ENCODE measurements around the gene UBE2E2. TPM values are rescaled to one million over a fixed set of nuclear protein-coding genes. Genes with fewer than 3 reads are reported as not detected.

Gene UBE2E2
- total RNA-seq, 4 donors from 2014 or later, result 3.1 to 58.5 (median 25.0) TPM

- no peak for TF ChIP-seq CTCF (IDR thresholded peaks at IDR 0.05)
- TF ChIP-seq POLR2A (IDR thresholded peaks at IDR 0.05), result no peak
- no peaks in the 10 kb centered on the region for H3K9me3 ChIP-seq
- H3K27me3 ChIP-seq, result no peaks in the 10 kb centered on the region
- H3K4me1 ChIP-seq, result no peaks in the 10 kb centered on the region
- no peak overlapping the region for H3K4me3 ChIP-seq
- intact Hi-C loops (cut with DNase I; ENCODE audit: low total_unique reads), result no loop called here
- H3K36me3 ChIP-seq, result no peaks in the 10 kb centered on the region
- no peak for DNase-seq
- H3K27ac ChIP-seq, result no peak overlapping the region
Observed at GRCh38 chr3:23209747-23210487, 6.8 kb downstream of the UBE2E2 start.

- no peak overlapping the region for H3K4me3 ChIP-seq
- no peaks in the 10 kb centered on the region for H3K4me1 ChIP-seq
- TF ChIP-seq POLR2A (IDR thresholded peaks at IDR 0.05), result no peak
- TF ChIP-seq CTCF (IDR thresholded peaks at IDR 0.05), result no peak
- no peak for DNase-seq
- H3K27ac ChIP-seq, result no peak overlapping the region
- no peaks in the 10 kb centered on the region for H3K27me3 ChIP-seq
- no peaks in the 10 kb centered on the region for H3K9me3 ChIP-seq
- H3K36me3 ChIP-seq, result no peaks in the 10 kb centered on the region
- intact Hi-C loops (cut with DNase I; ENCODE audit: low total_unique reads), result no loop called here
Observed at GRCh38 chr3:23213813-23214212, 10.7 kb downstream of the UBE2E2 start.

GRCh38 chr3:23217872-23218554 lies 14.9 kb downstream of the UBE2E2 start:
- Histone ChIP-seq H3K27me3 (no peaks in the 10 kb centered on the region), H3K4me3 (no peak overlapping the region), H3K9me3 (no peaks in the 10 kb centered on the region), H3K4me1 (no peaks in the 10 kb centered on the region), H3K27ac (no peak overlapping the region), H3K36me3 (no peaks in the 10 kb centered on the region)
- DNase-seq, result no peak
- intact Hi-C loops (cut with DNase I; ENCODE audit: low total_unique reads), result no loop called here
- TF ChIP-seq POLR2A (IDR thresholded peaks at IDR 0.05), result no peak
- TF ChIP-seq CTCF (IDR thresholded peaks at IDR 0.05), result no peak

GRCh38 chr3:23219117-23219516 lies 16.0 kb downstream of the UBE2E2 start:
- intact Hi-C loops (cut with DNase I; ENCODE audit: low total_unique reads), result no loop called here
- Histone ChIP-seq H3K27ac (no peak overlapping the region), H3K36me3 (no peaks in the 10 kb centered on the region), H3K4me3 (no peak overlapping the region), H3K9me3 (no peaks in the 10 kb centered on the region), H3K4me1 (no peaks in the 10 kb centered on the region), H3K27me3 (no peaks in the 10 kb centered on the region)
- DNase-seq, result no peak
- no peak for TF ChIP-seq CTCF (IDR thresholded peaks at IDR 0.05)
- no peak for TF ChIP-seq POLR2A (IDR thresholded peaks at IDR 0.05)

GRCh38 chr3:23219552-23219951 lies 16.4 kb downstream of the UBE2E2 start:
- no peak overlapping the region for H3K4me3 ChIP-seq
- no peak for TF ChIP-seq CTCF (IDR thresholded peaks at IDR 0.05)
- no peak for TF ChIP-seq POLR2A (IDR thresholded peaks at IDR 0.05)
- DNase-seq, result no peak
- H3K36me3 ChIP-seq, result no peaks in the 10 kb centered on the region
- no peak overlapping the region for H3K27ac ChIP-seq
- intact Hi-C loops (cut with DNase I; ENCODE audit: low total_unique reads), result no loop called here
- no peaks in the 10 kb centered on the region for H3K9me3 ChIP-seq
- no peaks in the 10 kb centered on the region for H3K4me1 ChIP-seq
- no peaks in the 10 kb centered on the region for H3K27me3 ChIP-seq
